Measurements from ENCODE around the gene AUNIP. TPM values are rescaled to one million over a fixed set of nuclear protein-coding genes. Genes with fewer than 3 reads are reported as not detected.

AUNIP gene
- total RNA-seq, 2 donors from 2014 or later = 6.9 to 9.9 TPM

- Mint-ChIP-seq H3K36me3 (ENCODE audit: insufficient read depth in 2 of 2) (no peaks in the 10 kb centered on the region), H3K27me3 (ENCODE audit: low read depth) (no peaks in the 10 kb centered on the region), H3K27ac (no peak overlapping the region), H3K4me3 (no peak overlapping the region), H3K4me1 (ENCODE audit: low read depth) (peaks cover 51% of the 10 kb centered on the region), H3K9me3 (no peaks in the 10 kb centered on the region)
- DNase-seq (no peak), ATAC-seq (replicated peaks in 1 of 2) (no peak)
Measured at GRCh38 chr1:25794325-25794724, 64.9 kb downstream of the AUNIP start.

GRCh38 chr1:25793585-25794170 lies 65.6 kb downstream of the AUNIP start:
- H3K9me3 Mint-ChIP-seq = no peaks in the 10 kb centered on the region
- no peak overlapping the region for H3K27ac Mint-ChIP-seq
- H3K36me3 Mint-ChIP-seq (ENCODE audit: insufficient read depth in 2 of 2) = no peaks in the 10 kb centered on the region
- no peak for ATAC-seq (replicated peaks in 1 of 2)
- no peak overlapping the region for H3K4me3 Mint-ChIP-seq
- DNase-seq = no peak
- peaks cover 50% of the 10 kb centered on the region for H3K4me1 Mint-ChIP-seq (ENCODE audit: low read depth)
- H3K27me3 Mint-ChIP-seq (ENCODE audit: low read depth) = no peaks in the 10 kb centered on the region

GRCh38 chr1:25792115-25792514 lies 67.1 kb downstream of the AUNIP start:
- ATAC-seq (replicated peaks in 1 of 2) (no peak), DNase-seq (no peak)
- Mint-ChIP-seq H3K4me3 (no peak overlapping the region), H3K36me3 (ENCODE audit: insufficient read depth in 2 of 2) (no peaks in the 10 kb centered on the region), H3K27ac (no peak overlapping the region), H3K9me3 (no peaks in the 10 kb centered on the region), H3K4me1 (ENCODE audit: low read depth) (peaks cover 40% of the 10 kb centered on the region), H3K27me3 (ENCODE audit: low read depth) (no peaks in the 10 kb centered on the region)

GRCh38 chr1:25790472-25790871 lies 68.8 kb downstream of the AUNIP start:
- Mint-ChIP-seq H3K27ac (no peak overlapping the region), H3K36me3 (ENCODE audit: insufficient read depth in 2 of 2) (no peaks in the 10 kb centered on the region), H3K9me3 (no peaks in the 10 kb centered on the region), H3K4me1 (ENCODE audit: low read depth) (peaks cover 28% of the 10 kb centered on the region), H3K27me3 (ENCODE audit: low read depth) (no peaks in the 10 kb centered on the region), H3K4me3 (no peak overlapping the region)
- DNase-seq (no peak), ATAC-seq (replicated peaks in 1 of 2) (no peak)

GRCh38 chr1:25787760-25788166 lies 71.5 kb downstream of the AUNIP start:
- Mint-ChIP-seq H3K4me1 (ENCODE audit: low read depth) (peaks cover 8% of the 10 kb centered on the region), H3K27ac (no peak overlapping the region), H3K4me3 (no peak overlapping the region), H3K9me3 (no peaks in the 10 kb centered on the region), H3K27me3 (ENCODE audit: low read depth) (no peaks in the 10 kb centered on the region), H3K36me3 (ENCODE audit: insufficient read depth in 2 of 2) (no peaks in the 10 kb centered on the region)
- no peak for DNase-seq
- no peak for ATAC-seq (replicated peaks in 1 of 2)

GRCh38 chr1:25786887-25787759 lies 72.1 kb downstream of the AUNIP start:
- Mint-ChIP-seq H3K27me3 (ENCODE audit: low read depth) (no peaks in the 10 kb centered on the region), H3K9me3 (no peaks in the 10 kb centered on the region), H3K36me3 (ENCODE audit: insufficient read depth in 2 of 2) (no peaks in the 10 kb centered on the region), H3K4me1 (ENCODE audit: low read depth) (peaks cover 8% of the 10 kb centered on the region), H3K27ac (no peak overlapping the region), H3K4me3 (no peak overlapping the region)
- DNase-seq (no peak), ATAC-seq (replicated peaks in 1 of 2) (no peak)

- no peaks in the 10 kb centered on the region for H3K36me3 Mint-ChIP-seq (ENCODE audit: insufficient read depth in 2 of 2)
- no peak overlapping the region for H3K4me3 Mint-ChIP-seq
- H3K9me3 Mint-ChIP-seq = no peaks in the 10 kb centered on the region
- H3K27me3 Mint-ChIP-seq (ENCODE audit: low read depth) = no peaks in the 10 kb centered on the region
- H3K4me1 Mint-ChIP-seq (ENCODE audit: low read depth) = peaks cover 8% of the 10 kb centered on the region
- no peak for DNase-seq
- H3K27ac Mint-ChIP-seq = no peak overlapping the region
- ATAC-seq (replicated peaks in 1 of 2) = no peak
Measured at GRCh38 chr1:25785333-25786067, 73.8 kb downstream of the AUNIP start.

GRCh38 chr1:25784575-25785051 lies 74.6 kb downstream of the AUNIP start:
- H3K27ac Mint-ChIP-seq = no peak overlapping the region
- ATAC-seq (replicated peaks in 1 of 2) = no peak
- DNase-seq = no peak
- no peaks in the 10 kb centered on the region for H3K36me3 Mint-ChIP-seq (ENCODE audit: insufficient read depth in 2 of 2)
- no peaks in the 10 kb centered on the region for H3K9me3 Mint-ChIP-seq
- H3K4me3 Mint-ChIP-seq = no peak overlapping the region
- peaks cover 8% of the 10 kb centered on the region for H3K4me1 Mint-ChIP-seq (ENCODE audit: low read depth)
- H3K27me3 Mint-ChIP-seq (ENCODE audit: low read depth) = no peaks in the 10 kb centered on the region

Other genes with a start within 250 kb of the AUNIP start
- gene MAN1C1, start 242.7 kb downstream of the AUNIP start, total RNA-seq = 10 to 100 TPM in 1 of 2 donors, 1 to 10 TPM in 1; 9.4 to 13.3 TPM
- gene SELENON, start 59.3 kb downstream of the AUNIP start, total RNA-seq = 10 to 100 TPM; 29.5 to 31.1 TPM
- gene MTFR1L, start 39.5 kb downstream of the AUNIP start, total RNA-seq = 10 to 100 TPM; 34.0 to 39.1 TPM
- 1 to 10 TPM; 4.6 to 5.1 TPM for gene PAQR7, start 16.3 kb upstream of the AUNIP start, total RNA-seq
- 100 to 1,000 TPM; 379 to 478 TPM for gene STMN1, start 47.0 kb upstream of the AUNIP start, total RNA-seq
- gene PAFAH2, start 138.6 kb upstream of the AUNIP start, total RNA-seq = 10 to 100 TPM in 1 of 2 donors, 1 to 10 TPM in 1; 8.4 to 10.1 TPM
- not detected for gene EXTL1, start 162.3 kb upstream of the AUNIP start, total RNA-seq
- not detected for gene SLC30A2, start 186.7 kb upstream of the AUNIP start, total RNA-seq
- gene TRIM63, start 208.2 kb upstream of the AUNIP start, total RNA-seq = under 1 TPM in 1 of 2 donors, not detected in 1; 0.35 TPM

Data from activated T-cell treated with anti-CD3 and anti-CD28 coated beads, Interleukin-2, amount 50 U/mL, for 72 hours (primary cell).